GM23248 (cell line): ENCODE data around the gene HIGD2A.

Source experiments
- EZH2 ChIP-seq: fragments of 200-600 bp; sonication (generic); IDR thresholded peaks from 2 replicates; pipeline ENCODE4 v1.6.1; 2018; ENCODE audit warnings: antibody characterized with exemption, mild to moderate bottlenecking; ENCODE audit not compliant: insufficient read depth, poor library complexity, severe bottlenecking
- EZH2phosphoT487 ChIP-seq: fragments of 200-600 bp; sonication (generic); IDR thresholded peaks from 2 replicates; pipeline ENCODE4 v1.6.1; 2018; ENCODE audit warnings: antibody characterized with exemption, moderate library complexity, mild to moderate bottlenecking, low read depth; ENCODE audit not compliant: insufficient read depth

DNA sequence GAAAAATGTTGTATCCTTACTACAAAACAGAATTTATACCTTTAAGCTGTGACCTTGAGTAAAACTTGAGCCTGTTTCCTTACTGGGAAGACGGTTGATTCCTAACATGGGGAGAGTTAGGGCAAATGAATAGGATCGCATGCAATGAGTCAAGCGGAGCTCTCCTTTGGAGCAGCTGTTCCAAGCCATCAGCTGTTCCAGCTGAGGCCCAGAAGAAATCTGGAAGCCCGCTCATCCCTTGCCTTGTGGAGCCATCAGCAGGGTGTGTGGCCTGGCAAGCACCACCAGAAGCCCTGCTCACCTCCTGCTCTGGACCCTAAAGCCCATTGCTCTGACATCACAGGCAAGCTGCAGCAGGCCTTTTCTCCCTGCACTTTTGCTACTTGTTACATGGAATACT lies 35.0 kb upstream of the HIGD2A start:
- TF ChIP-seq EZH2phosphoT487 (no peak), EZH2 (no peak)
